ENCODE data around the gene SH3GLB2.

The SH3GLB2 gene

DNA sequence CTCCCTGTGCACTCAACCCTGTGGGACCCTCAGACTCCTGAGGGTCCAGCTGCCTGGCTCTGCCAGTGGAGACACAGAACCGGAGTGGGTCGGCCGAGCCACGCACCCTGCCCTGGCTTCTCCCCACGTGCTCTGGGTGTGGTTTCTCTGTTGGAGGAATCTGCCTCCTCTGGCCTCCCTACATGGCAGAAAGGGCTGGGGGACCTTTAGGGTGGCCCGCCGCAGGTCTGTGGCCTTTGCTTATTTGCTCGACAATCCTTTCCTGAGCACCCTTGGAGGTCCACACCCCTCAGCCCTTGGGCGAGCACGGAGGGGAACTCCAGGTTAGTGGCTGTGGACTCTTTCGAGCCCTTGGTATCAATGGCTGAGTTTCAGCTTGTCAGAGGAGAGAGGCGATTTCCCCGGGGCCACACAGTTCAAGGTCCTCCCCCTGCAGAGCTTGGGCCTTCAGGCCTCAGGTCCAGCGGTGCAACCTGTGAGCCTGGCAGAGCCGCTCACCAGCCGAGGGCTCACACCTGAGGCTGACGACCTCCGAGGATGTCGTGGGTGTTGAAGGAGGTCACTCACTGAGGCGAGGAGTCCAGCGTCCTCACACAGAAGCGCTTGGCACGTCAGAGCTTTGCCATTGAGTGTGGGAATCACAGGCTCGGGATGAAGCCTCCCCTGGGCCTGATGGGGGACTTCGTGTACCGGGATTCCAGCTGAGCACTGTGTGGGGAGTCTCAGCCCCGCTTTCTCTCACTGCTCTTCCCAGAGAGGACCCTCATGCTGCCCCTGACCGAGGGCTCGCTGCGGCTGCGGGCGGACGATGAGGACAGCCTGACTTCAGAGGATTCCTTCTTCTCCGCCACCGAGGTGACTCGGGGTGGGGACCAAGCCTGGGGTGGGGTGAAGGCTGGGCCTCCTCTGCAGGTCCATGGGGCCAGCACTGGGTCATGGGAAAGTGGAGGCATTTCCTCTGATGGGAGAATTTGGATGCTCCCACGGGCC is 32.0 kb upstream of the SH3GLB2 start:
- Histone ChIP-seq H3K36me3 (peaks cover 75 to 100% (median 85%) of the 10 kb centered on the region in 11 experiments), H3K4me1 (peaks cover 0 to 32% (median 17%) of the 10 kb centered on the region in 10 experiments; a peak in 14 of 20 replicates), H3K4me3 (no peak overlapping the region), H3K27ac (peak overlapping the region in 3 of 11 experiments; percentile 4 to 48 (median 38); a peak in 5 of 22 replicates), H3K4me2 (peak overlapping the region in 5 of 11 experiments; percentile 44 to 75 (median 65); a peak in 7 of 22 replicates), H3K9ac (peak overlapping the region in 3 of 11 experiments; percentile 11 to 30 (median 24); a peak in 2 of 22 replicates), H3K27me3 (no peaks in the 10 kb centered on the region), H3K9me3 (replicated peaks in 1 of 11) (no peaks in the 10 kb centered on the region), H4K20me1 (peaks cover 0 to 10% (median 0%) of the 10 kb centered on the region in 11 experiments; a peak in 4 of 22 replicates)
- no peak for TF ChIP-seq Cebpa-rat (IDR thresholded peaks at IDR 0.05)

GRCh38 chr9:129058965-129059795 is 31.0 kb upstream of the SH3GLB2 start:
- H3K27me3 ChIP-seq, result no peaks in the 10 kb centered on the region

DNA sequence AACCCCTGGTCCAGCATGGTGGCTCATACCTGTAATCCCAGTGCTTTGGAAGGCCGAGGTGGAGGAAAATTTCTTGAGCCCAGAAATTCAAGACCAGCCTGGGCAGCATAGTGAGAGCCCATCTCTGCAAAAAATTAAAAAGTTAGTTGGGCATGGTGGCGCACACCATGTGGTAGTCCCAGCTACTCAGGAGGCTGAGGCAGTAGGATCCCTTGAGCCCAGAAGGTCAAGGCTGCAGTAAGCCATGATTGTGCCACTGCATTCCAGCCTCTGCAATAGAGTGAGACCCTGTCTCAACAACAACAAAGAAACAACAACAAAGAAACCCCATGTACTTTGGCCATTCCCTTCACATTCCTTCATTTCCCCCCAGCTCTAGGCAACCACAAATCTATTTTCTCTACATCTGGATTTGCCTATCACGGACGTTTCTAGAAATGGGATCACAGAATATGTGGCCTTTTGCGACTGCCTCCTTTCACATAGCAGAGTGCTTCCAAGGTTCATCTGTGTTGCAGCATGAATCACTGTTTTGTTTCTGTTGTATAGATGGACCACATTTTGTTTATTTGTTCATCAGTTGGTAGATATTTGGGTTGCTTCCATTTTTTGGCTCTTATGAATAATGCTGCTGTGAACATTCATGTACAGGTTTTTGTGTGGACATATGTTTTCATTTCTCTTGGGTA is 26.2 kb upstream of the SH3GLB2 start:
- H3K9ac ChIP-seq, result no peak overlapping the region
- H3K4me2 ChIP-seq, result no peak overlapping the region
- TF ChIP-seq Cebpa-rat (IDR thresholded peaks at IDR 0.05), result no peak
- peaks cover 0 to 5% (median 0%) of the 10 kb centered on the region in 11 experiments; a peak in 5 of 22 replicates for H4K20me1 ChIP-seq
- H3K4me1 ChIP-seq, result peaks cover 0 to 21% (median 14%) of the 10 kb centered on the region in 10 experiments; a peak in 14 of 20 replicates
- no peaks in the 10 kb centered on the region for H3K27me3 ChIP-seq
- no peak overlapping the region for H3K27ac ChIP-seq
- H3K9me3 ChIP-seq (replicated peaks in 1 of 11), result no peaks in the 10 kb centered on the region
- H3K4me3 ChIP-seq, result no peak overlapping the region
- H3K36me3 ChIP-seq, result peaks cover 73 to 100% (median 86%) of the 10 kb centered on the region in 11 experiments

More at GRCh38 chr9:129058965-129059795, 31.0 kb upstream of the SH3GLB2 start:
- Histone ChIP-seq H3K9ac (peak overlapping the region in 6 of 11 experiments; percentile 11 to 48 (median 24); a peak in 5 of 22 replicates), H3K4me2 (peak overlapping the region in 5 of 11 experiments; percentile 44 to 75 (median 65); a peak in 9 of 22 replicates), H3K4me1 (peaks cover 0 to 32% (median 17%) of the 10 kb centered on the region in 10 experiments; a peak in 14 of 20 replicates), H3K9me3 (replicated peaks in 1 of 11) (no peaks in the 10 kb centered on the region), H3K27ac (peak overlapping the region in 3 of 11 experiments; percentile 16 to 48 (median 38); a peak in 5 of 22 replicates), H3K4me3 (no peak overlapping the region), H4K20me1 (peaks cover 0 to 10% (median 0%) of the 10 kb centered on the region in 11 experiments; a peak in 4 of 22 replicates), H3K36me3 (peaks cover 76 to 100% (median 86%) of the 10 kb centered on the region in 11 experiments)
- TF ChIP-seq Cebpa-rat (IDR thresholded peaks at IDR 0.05), result no peak

- H3K27ac ChIP-seq, result no peak overlapping the region
- peaks cover 0 to 12% (median 0%) of the 10 kb centered on the region in 11 experiments; a peak in 5 of 22 replicates for H4K20me1 ChIP-seq
- no peak overlapping the region for H3K9ac ChIP-seq
- no peak overlapping the region for H3K4me2 ChIP-seq
- peaks cover 80 to 100% (median 91%) of the 10 kb centered on the region in 11 experiments for H3K36me3 ChIP-seq
- H3K27me3 ChIP-seq, result no peaks in the 10 kb centered on the region
- H3K9me3 ChIP-seq (replicated peaks in 1 of 11), result no peaks in the 10 kb centered on the region
- no peak overlapping the region for H3K4me3 ChIP-seq
- TF ChIP-seq Cebpa-rat (IDR thresholded peaks at IDR 0.05), result no peak
- H3K4me1 ChIP-seq, result peaks cover 0 to 8% (median 6%) of the 10 kb centered on the region in 10 experiments; a peak in 14 of 20 replicates
Observed at GRCh38 chr9:129053020-129053419, 24.9 kb upstream of the SH3GLB2 start.

DNA sequence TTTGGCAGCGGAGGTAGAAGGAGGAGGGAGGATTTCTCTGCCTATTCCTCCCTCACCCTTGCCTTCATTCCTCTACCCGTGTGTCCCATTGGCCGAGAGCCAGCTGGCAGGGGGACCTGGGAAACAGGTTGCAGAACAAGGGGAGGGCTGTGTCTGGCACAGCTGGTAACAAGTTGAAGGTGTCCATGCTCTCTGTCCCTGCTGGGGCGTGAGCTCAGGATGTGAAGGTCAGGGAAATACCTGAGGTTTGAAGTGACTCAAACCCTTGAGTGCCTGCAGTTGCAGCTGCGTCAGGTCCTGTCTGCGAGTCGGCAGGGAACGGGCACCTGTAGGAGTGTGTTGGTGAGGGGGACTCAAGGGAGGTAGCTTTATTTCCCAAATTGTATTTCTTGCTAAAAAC is 24.5 kb upstream of the SH3GLB2 start:
- Histone ChIP-seq H3K27me3 (no peaks in the 10 kb centered on the region), H3K4me2 (no peak overlapping the region), H3K27ac (no peak overlapping the region), H3K9me3 (replicated peaks in 1 of 11) (no peaks in the 10 kb centered on the region), H4K20me1 (peaks cover 0 to 12% (median 0%) of the 10 kb centered on the region in 11 experiments; a peak in 5 of 22 replicates), H3K4me3 (no peak overlapping the region), H3K36me3 (peaks cover 84 to 100% (median 94%) of the 10 kb centered on the region in 11 experiments), H3K4me1 (peaks cover 0 to 4% (median 1%) of the 10 kb centered on the region in 10 experiments; a peak in 9 of 20 replicates), H3K9ac (no peak overlapping the region)
- no peak for TF ChIP-seq Cebpa-rat (IDR thresholded peaks at IDR 0.05)

- Histone ChIP-seq H3K36me3 (peaks cover 59 to 78% (median 71%) of the 10 kb centered on the region in 11 experiments), H3K27ac (no peak overlapping the region), H3K4me1 (peaks cover 19 to 23% (median 21%) of the 10 kb centered on the region in 10 experiments), H3K4me3 (no peak overlapping the region), H3K9ac (no peak overlapping the region; a peak in 1 of 22 replicates), H4K20me1 (peaks cover 0 to 54% (median 36%) of the 10 kb centered on the region in 11 experiments; a peak in 18 of 22 replicates), H3K9me3 (replicated peaks in 1 of 11) (no peaks in the 10 kb centered on the region), H3K4me2 (no peak overlapping the region), H3K27me3 (no peaks in the 10 kb centered on the region)
- no peak for TF ChIP-seq Cebpa-rat (IDR thresholded peaks at IDR 0.05)
Observed at GRCh38 chr9:129042016-129042415, 13.9 kb upstream of the SH3GLB2 start.

GRCh38 chr9:129040113-129040643 is 12.0 kb upstream of the SH3GLB2 start:
- Histone ChIP-seq H4K20me1 (peaks cover 0 to 57% (median 40%) of the 10 kb centered on the region in 11 experiments; a peak in 18 of 22 replicates), H3K36me3 (peaks cover 46 to 60% (median 55%) of the 10 kb centered on the region in 11 experiments), H3K9ac (peak overlapping the region in 2 of 11 experiments; percentile 23 to 31; a peak in 2 of 22 replicates), H3K27me3 (no peaks in the 10 kb centered on the region), H3K4me1 (peaks cover 25 to 33% (median 27%) of the 10 kb centered on the region in 10 experiments), H3K4me2 (no peak overlapping the region), H3K4me3 (no peak overlapping the region), H3K9me3 (replicated peaks in 1 of 11) (no peaks in the 10 kb centered on the region), H3K27ac (no peak overlapping the region)
- TF ChIP-seq Cebpa-rat (IDR thresholded peaks at IDR 0.05), result no peak

All from BLaER1 treated with 17β-estradiol and CSF1 and Interleukin-3, amounts not matched to agents 10 nM and 100 nM (cell line).